ENCODE data around the gene ZNF548. TPM values are rescaled to one million over a fixed set of nuclear protein-coding genes. Genes with fewer than 3 reads are reported as not detected.

Gene ZNF548
- total RNA-seq, 1 experiment from 2014 or later: 13.0 TPM

DNA sequence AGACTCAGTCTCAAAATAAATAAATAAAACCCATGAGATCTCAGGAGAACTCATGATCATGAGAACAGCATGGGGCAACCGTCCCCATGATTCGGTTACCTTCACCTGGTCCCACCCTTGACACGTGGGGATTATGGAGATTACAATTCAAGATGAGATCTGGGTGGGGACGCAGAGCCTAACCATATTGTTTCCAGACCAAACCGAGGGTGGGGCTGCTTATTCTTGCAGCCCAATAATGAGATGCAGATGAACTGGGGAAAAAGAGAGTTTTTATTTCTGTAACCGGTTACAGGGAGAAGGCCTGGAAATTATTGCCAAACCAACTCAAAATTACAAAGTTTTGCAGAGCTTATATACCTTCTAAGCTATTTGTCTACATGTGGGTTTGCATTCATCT is 13.5 kb upstream of the ZNF548 start:
- Histone ChIP-seq H3K79me2 (ENCODE audit: insufficient read depth, low read length) (no peaks in the 10 kb centered on the region), H2AK5ac (ENCODE audit: insufficient read length, low read length) (no peak overlapping the region), H3K4me1 (ENCODE audit: insufficient read depth, low read length) (no peaks in the 10 kb centered on the region), H3K23ac (ENCODE audit: insufficient read length, low read depth, low read length) (no peak overlapping the region), H4K20me1 (ENCODE audit: control insufficient read depth, insufficient read depth, insufficient read length) (no peaks in the 10 kb centered on the region), H2BK120ac (ENCODE audit: low read depth, low read length, poor library complexity, severe bottlenecking) (no peak overlapping the region), H3K18ac (ENCODE audit: insufficient read length, low read depth, low read length) (no peak overlapping the region), H4K91ac (ENCODE audit: insufficient read length, low read depth, low read length) (no peak overlapping the region), H3K23me2 (ENCODE audit: insufficient read length, low read depth, low read length, poor library complexity, severe bottlenecking) (no peaks in the 10 kb centered on the region), H3K79me1 (ENCODE audit: insufficient read depth, low read depth, low read length, poor library complexity, severe bottlenecking) (no peaks in the 10 kb centered on the region), H3K9ac (ENCODE audit: extremely low read depth, insufficient read length, low read length) (no peak overlapping the region), H3K4ac (ENCODE audit: low read depth, low read length) (no peak overlapping the region), H2BK12ac (ENCODE audit: insufficient read length, low read depth, low read length) (no peak overlapping the region), H3K4me2 (ENCODE audit: insufficient read depth, insufficient read length, low read length) (no peak overlapping the region), H4K5ac (ENCODE audit: insufficient read length, low read depth, low read length) (no peak overlapping the region), H3K27ac (ENCODE audit: insufficient read length, low read depth, low read length) (no peak overlapping the region), H3K9me3 (ENCODE audit: control insufficient read depth, low read depth, low read length) (peaks cover 31% of the 10 kb centered on the region), H2BK15ac (ENCODE audit: low read depth, low read length) (no peak overlapping the region), H2AFZ (ENCODE audit: low read length) (no peak overlapping the region), H2BK20ac (ENCODE audit: low read depth, low read length, poor library complexity, severe bottlenecking) (no peak overlapping the region), H3K14ac (ENCODE audit: insufficient read depth, low read length) (no peak overlapping the region), H4K8ac (replicated peaks; ENCODE audit: insufficient read length, low read depth, low read length) (no peak overlapping the region), H2BK5ac (ENCODE audit: insufficient read length, low read length) (no peak overlapping the region), H3K27me3 (ENCODE audit: insufficient read depth, low read length) (no peaks in the 10 kb centered on the region), H3K56ac (ENCODE audit: insufficient read length, low read depth, low read length) (no peak overlapping the region), H3T11ph (ENCODE audit: low read length) (no peak overlapping the region)
- no peak overlapping the region for H3K27ac Mint-ChIP-seq
- peaks cover 58 to 71% (median 70%) of the 10 kb centered on the region in 3 experiments for H3K36me3 Mint-ChIP-seq (ENCODE audit: insufficient read depth in 1 of 3, low read depth in 3 of 3)
- H3K4me1 Mint-ChIP-seq: no peaks in the 10 kb centered on the region
- no peak for DNase-seq
- H3K9me3 Mint-ChIP-seq: peaks cover 49 to 58% of the 10 kb centered on the region in 2 experiments
- TF ChIP-seq, protein P1, sequence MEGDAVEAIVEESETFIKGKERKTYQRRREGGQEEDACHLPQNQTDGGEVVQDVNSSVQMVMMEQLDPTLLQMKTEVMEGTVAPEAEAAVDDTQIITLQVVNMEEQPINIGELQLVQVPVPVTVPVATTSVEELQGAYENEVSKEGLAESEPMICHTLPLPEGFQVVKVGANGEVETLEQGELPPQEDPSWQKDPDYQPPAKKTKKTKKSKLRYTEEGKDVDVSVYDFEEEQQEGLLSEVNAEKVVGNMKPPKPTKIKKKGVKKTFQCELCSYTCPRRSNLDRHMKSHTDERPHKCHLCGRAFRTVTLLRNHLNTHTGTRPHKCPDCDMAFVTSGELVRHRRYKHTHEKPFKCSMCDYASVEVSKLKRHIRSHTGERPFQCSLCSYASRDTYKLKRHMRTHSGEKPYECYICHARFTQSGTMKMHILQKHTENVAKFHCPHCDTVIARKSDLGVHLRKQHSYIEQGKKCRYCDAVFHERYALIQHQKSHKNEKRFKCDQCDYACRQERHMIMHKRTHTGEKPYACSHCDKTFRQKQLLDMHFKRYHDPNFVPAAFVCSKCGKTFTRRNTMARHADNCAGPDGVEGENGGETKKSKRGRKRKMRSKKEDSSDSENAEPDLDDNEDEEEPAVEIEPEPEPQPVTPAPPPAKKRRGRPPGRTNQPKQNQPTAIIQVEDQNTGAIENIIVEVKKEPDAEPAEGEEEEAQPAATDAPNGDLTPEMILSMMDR (conservative IDR thresholded peaks at IDR 0.05): no peak
- no peak overlapping the region for H3K4me3 Mint-ChIP-seq
- H3K27me3 Mint-ChIP-seq (ENCODE audit: low read depth): no peaks in the 10 kb centered on the region; the same call in 1 of the 2 replicates
- WGBS (ENCODE audit: extremely low coverage, insufficient read length, low lambda C conversion rate): no CpG with 5 or more reads among the region's 6 CpGs
